HG02970 (cell line): ENCODE measurements around the gene MICAL3.
A peak's percentile ranks its signal among the peaks of the same experiment; 100 is the strongest.

Source experiments
- ATAC-seq: cut with Tn5 transposase; IDR thresholded peaks from one replicate; pipeline ENCODE4 v1.9.1; 2021; ENCODE audit warnings: mild to moderate bottlenecking, moderate library complexity, moderate number of reproducible peaks; ENCODE audit not compliant: unreplicated experiment, low FRiP score

Gene MICAL3

GRCh38 chr22:17974703-17975372 is 49.5 kb downstream of the MICAL3 start:
- ATAC-seq = no peak

GRCh38 chr22:17974087-17974486 is 50.3 kb downstream of the MICAL3 start:
- no peak for ATAC-seq

- ATAC-seq = no peak
These were observed 51.1 kb downstream of the MICAL3 start for GRCh38 chr22:17973217-17973616.

GRCh38 chr22:17972385-17973191 is 51.8 kb downstream of the MICAL3 start:
- ATAC-seq = no peak

GRCh38 chr22:17971711-17972110 is 52.6 kb downstream of the MICAL3 start:
- ATAC-seq = no peak

GRCh38 chr22:17970201-17970708 is 54.1 kb downstream of the MICAL3 start:
- no peak for ATAC-seq

GRCh38 chr22:17969701-17970113 is 54.7 kb downstream of the MICAL3 start:
- no peak for ATAC-seq

- no peak for ATAC-seq
These were observed 56.2 kb downstream of the MICAL3 start for GRCh38 chr22:17968126-17968525.

GRCh38 chr22:17966403-17966717 is 58.0 kb downstream of the MICAL3 start:
- ATAC-seq = no peak

GRCh38 chr22:17965538-17966402 is 58.6 kb downstream of the MICAL3 start:
- no peak for ATAC-seq

- ATAC-seq = peak; percentile 49
These were observed 59.7 kb downstream of the MICAL3 start for GRCh38 chr22:17964643-17965042.

- ATAC-seq = peak; percentile 34
These were observed 60.2 kb downstream of the MICAL3 start for GRCh38 chr22:17964156-17964555.

GRCh38 chr22:17963015-17963414 is 61.3 kb downstream of the MICAL3 start:
- no peak for ATAC-seq

GRCh38 chr22:17962168-17962567 is 62.2 kb downstream of the MICAL3 start:
- ATAC-seq = no peak

GRCh38 chr22:17961446-17961729 is 63.0 kb downstream of the MICAL3 start:
- no peak for ATAC-seq

GRCh38 chr22:17960695-17961445 is 63.5 kb downstream of the MICAL3 start:
- no peak for ATAC-seq

GRCh38 chr22:17960011-17960410 is 64.3 kb downstream of the MICAL3 start:
- ATAC-seq = no peak

GRCh38 chr22:17958166-17958565 is 66.2 kb downstream of the MICAL3 start:
- no peak for ATAC-seq

GRCh38 chr22:17957693-17958092 is 66.7 kb downstream of the MICAL3 start:
- no peak for ATAC-seq

- no peak for ATAC-seq
These were observed 67.2 kb downstream of the MICAL3 start for GRCh38 chr22:17957204-17957603.
